DMS114 treated with DMSO at 0.1 percent for 48 hours (cell line): Measurements from ENCODE around the gene NSA2.

Experiments used
- DNase-seq: peaks from one replicate; lab custom pipeline; 2025; ENCODE audit not compliant: unreplicated experiment; lab: John Stamatoyannopoulos, UW

NSA2 gene

DNA sequence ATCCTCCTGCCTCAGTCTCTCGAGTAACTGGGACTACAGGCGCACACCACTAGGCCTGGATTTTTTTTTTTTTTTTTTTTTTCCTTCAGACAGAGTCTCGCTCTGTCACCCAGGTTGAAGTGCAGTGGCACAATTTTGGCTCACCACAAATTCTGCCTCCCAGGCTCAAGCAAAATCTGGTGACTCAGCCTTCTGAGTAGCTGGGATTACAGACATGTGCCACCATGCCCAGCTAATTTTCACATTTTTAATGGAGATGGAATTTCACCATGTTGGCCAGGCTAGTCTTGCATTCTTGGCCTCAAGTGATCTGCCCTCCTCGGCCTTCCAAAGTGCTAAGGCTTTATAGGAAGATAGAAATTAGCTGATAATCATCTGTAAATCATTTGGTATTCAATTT lies 43.9 kb downstream of the NSA2 start:
- DNase-seq: no peak

DNA sequence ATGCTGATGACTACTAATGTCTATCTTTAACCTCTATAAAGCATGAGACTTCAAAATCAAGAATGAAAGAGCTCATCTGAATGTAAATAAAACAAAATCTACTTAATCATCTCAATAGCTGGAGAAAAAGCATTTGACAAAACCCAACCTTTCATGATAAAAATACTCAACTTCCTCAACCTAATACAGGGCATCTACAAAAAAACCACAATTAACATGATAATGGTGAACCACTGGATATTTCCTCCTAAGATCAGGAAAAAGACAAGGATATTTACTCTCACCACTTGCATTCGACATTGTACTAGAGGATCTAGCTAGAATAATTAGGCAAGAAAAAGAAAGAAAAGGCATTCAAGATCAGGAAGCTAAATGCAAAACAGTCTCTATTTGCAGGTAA lies 49.8 kb downstream of the NSA2 start:
- no peak for DNase-seq

DNA sequence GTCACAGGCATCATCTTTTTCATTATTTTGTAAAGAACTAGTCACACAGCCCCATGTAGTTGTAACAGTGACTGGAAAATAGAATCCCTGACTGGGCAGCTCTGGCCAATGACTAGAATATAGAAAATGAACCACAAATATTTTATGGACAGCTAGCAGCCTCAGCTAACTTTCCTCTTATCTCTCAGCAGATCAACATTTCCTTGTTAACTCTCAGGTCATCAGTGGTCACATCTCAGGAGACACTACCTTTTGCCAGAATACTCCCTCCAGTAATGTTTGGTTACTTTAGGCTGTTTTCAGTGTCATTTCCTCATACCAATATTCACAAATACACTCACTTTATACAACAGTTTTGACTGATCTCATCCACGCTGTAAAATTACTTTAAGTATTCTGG lies 55.2 kb downstream of the NSA2 start:
- DNase-seq: no peak

DNA sequence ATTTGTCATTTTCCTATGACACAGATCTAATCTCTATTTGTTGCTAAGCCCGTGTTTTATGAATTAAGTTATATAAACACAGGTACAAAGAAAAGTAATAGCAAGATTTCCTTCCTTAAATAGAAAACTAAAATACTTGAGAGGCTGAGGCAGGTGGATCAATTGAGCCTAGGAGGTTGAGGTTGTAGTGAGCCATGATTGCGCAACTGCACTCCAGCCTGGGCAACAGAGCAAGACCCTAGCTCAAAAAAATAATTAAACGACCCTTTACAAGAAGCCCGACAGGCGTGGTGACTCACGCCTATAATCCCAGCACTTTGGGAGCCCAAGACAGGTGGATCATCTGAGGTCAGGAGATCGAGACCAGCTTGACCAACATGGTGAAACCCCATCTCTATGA lies 62.4 kb downstream of the NSA2 start:
- no peak for DNase-seq
